ENCODE measurements around the gene KRR1. TPM values are rescaled to one million over a fixed set of nuclear protein-coding genes. Genes with fewer than 3 reads are reported as not detected.
"Not testable (repeated sequence)": the region's sequence is repeated elsewhere in the genome, so short reads cannot be mapped to it uniquely, and the experiment has no call there.

The KRR1 gene
- total RNA-seq, 2 donors from 2014 or later = 64.4 to 96.4 TPM

- H3K27me3 Mint-ChIP-seq = no peaks in the 10 kb centered on the region
- H3K4me1 Mint-ChIP-seq (ENCODE audit: low read depth in 2 of 2) = peaks cover 64 to 77% of the 10 kb centered on the region in 2 donors
- DNase-seq (ENCODE audit: low spot score) (no peak), ATAC-seq (peak; percentile 63 to 80)
- peaks cover 11% of the 10 kb centered on the region for H3K36me3 Mint-ChIP-seq
- peaks cover 2% of the 10 kb centered on the region for H3K9me3 Mint-ChIP-seq
- peak overlapping the region; percentile 99 for H3K4me3 Mint-ChIP-seq
- peak overlapping the region; percentile 93 to 94 for H3K27ac Mint-ChIP-seq
Measured at GRCh38 chr12:75479963-75480461, 31.4 kb downstream of the KRR1 start.

GRCh38 chr12:75478116-75478794 lies 33.2 kb downstream of the KRR1 start:
- Mint-ChIP-seq H3K36me3 (peaks cover 5% of the 10 kb centered on the region), H3K27ac (peak overlapping the region; percentile 93 to 94), H3K27me3 (peaks cover 0 to 5% of the 10 kb centered on the region in 2 donors), H3K9me3 (peaks cover 2% of the 10 kb centered on the region), H3K4me3 (peak overlapping the region; percentile 49), H3K4me1 (ENCODE audit: low read depth in 2 of 2) (peaks cover 48 to 61% of the 10 kb centered on the region in 2 donors)
- no peak for DNase-seq (ENCODE audit: low spot score)
- ATAC-seq = peak; percentile 47 to 60

DNA sequence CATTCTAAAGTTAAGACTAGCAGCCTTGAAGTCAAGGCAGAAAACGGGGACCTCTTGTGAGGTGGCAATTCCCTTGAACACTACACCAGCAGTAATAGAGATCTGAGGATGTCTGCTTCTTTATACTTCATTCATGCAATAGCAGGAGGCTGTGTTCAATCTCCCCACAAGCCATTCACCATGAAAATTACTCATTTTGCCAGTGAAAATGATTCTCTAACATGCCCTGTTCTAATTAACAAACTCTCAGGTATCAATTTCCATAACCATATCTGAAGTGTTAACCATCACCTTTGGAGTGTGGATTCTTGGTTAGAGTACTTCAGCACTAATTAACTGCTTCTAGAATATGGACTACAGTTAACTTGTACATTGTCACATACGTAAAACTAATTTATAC lies 34.3 kb downstream of the KRR1 start:
- H3K4me1 Mint-ChIP-seq (ENCODE audit: low read depth in 2 of 2) = peaks cover 40 to 50% of the 10 kb centered on the region in 2 donors

GRCh38 chr12:75476071-75476470 lies 35.3 kb downstream of the KRR1 start:
- Mint-ChIP-seq H3K36me3 (no peaks in the 10 kb centered on the region), H3K4me1 (ENCODE audit: low read depth in 2 of 2) (peaks cover 32 to 39% of the 10 kb centered on the region in 2 donors), H3K4me3 (no peak overlapping the region), H3K27me3 (peaks cover 0 to 5% of the 10 kb centered on the region in 2 donors), H3K27ac (no peak overlapping the region), H3K9me3 (peaks cover 2% of the 10 kb centered on the region)
- DNase-seq (ENCODE audit: low spot score) (no peak), ATAC-seq (no peak)

More for the DNA sequence above, 34.3 kb downstream of the KRR1 start:
- Mint-ChIP-seq H3K4me3 (no peak overlapping the region), H3K9me3 (peaks cover 2% of the 10 kb centered on the region), H3K36me3 (peaks cover 5% of the 10 kb centered on the region), H3K27me3 (peaks cover 0 to 5% of the 10 kb centered on the region in 2 donors), H3K27ac (no peak overlapping the region)
- no peak for ATAC-seq
- no peak for DNase-seq (ENCODE audit: low spot score)

DNA sequence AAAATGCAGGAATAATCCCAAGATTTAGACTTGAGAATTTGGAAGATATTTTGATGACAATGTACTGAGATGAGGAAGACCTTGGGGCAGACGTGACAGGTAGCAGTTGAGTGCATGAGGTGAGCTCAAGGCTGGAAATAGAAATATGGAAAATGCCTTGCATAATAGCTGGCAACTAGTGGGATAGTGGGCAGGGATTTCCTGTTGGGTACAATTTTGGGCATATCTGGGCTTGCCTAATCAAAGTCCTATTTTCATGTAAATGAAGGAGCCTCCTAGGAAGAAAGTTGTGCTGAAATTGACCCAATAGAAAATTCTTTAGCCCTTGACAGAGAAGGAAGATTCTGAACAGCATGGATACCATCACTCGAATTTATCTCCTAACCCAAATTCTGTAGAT lies 37.3 kb downstream of the KRR1 start:
- Mint-ChIP-seq H3K27ac (no peak overlapping the region), H3K4me3 (no peak overlapping the region), H3K27me3 (peaks cover 0 to 5% of the 10 kb centered on the region in 2 donors), H3K4me1 (ENCODE audit: low read depth in 2 of 2) (peaks cover 14 to 22% of the 10 kb centered on the region in 2 donors), H3K36me3 (no peaks in the 10 kb centered on the region), H3K9me3 (no peaks in the 10 kb centered on the region)
- no peak for ATAC-seq
- DNase-seq (ENCODE audit: low spot score) = no peak

GRCh38 chr12:75471902-75472890 lies 39.2 kb downstream of the KRR1 start:
- ATAC-seq (no peak), DNase-seq (ENCODE audit: low spot score) (no peak)
- peaks cover 5 to 6% of the 10 kb centered on the region in 2 donors for H3K4me1 Mint-ChIP-seq (ENCODE audit: low read depth in 2 of 2)
- H3K27ac Mint-ChIP-seq = no peak overlapping the region
- H3K9me3 Mint-ChIP-seq = no peaks in the 10 kb centered on the region
- H3K27me3 Mint-ChIP-seq = peaks cover 0 to 5% of the 10 kb centered on the region in 2 donors
- H3K4me3 Mint-ChIP-seq = no peak overlapping the region
- no peaks in the 10 kb centered on the region for H3K36me3 Mint-ChIP-seq

GRCh38 chr12:75460204-75460603 lies 51.2 kb downstream of the KRR1 start:
- ATAC-seq (no peak), DNase-seq (ENCODE audit: low spot score) (no peak)
- Mint-ChIP-seq H3K27ac (peak overlapping the region in 1 of 2 donors; percentile 38), H3K4me1 (ENCODE audit: low read depth in 2 of 2) (peaks cover 36 to 43% of the 10 kb centered on the region in 2 donors), H3K9me3 (peaks cover 9% of the 10 kb centered on the region), H3K27me3 (no peaks in the 10 kb centered on the region), H3K36me3 (peaks cover 10% of the 10 kb centered on the region), H3K4me3 (no peak overlapping the region)

DNA sequence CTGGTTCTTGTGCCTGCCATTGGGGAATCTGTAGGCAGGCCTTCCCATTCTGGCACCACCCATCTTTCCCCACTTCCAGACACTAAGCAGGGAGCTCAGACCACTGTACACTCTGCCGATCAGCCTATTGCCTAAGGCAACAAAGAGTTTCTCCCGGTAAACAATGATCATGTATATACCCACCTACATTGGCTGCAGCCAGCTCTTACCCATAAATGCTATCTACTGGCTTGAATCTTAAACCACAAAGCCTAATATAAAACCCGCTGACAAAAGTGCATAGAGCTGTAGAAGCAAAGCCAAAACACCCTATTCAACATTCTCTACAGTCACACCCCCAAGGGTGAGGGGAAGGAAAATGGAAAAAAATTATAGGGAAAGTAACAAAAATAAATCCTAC lies 51.7 kb downstream of the KRR1 start:
- Mint-ChIP-seq H3K9me3 (peaks cover 9% of the 10 kb centered on the region), H3K36me3 (peaks cover 10% of the 10 kb centered on the region), H3K4me1 (ENCODE audit: low read depth in 2 of 2) (peaks cover 38 to 46% of the 10 kb centered on the region in 2 donors), H3K27me3 (no peaks in the 10 kb centered on the region), H3K4me3 (no peak overlapping the region), H3K27ac (peak overlapping the region; percentile 3 to 38)
- DNase-seq (ENCODE audit: low spot score) = no peak
- ATAC-seq = no peak

GRCh38 chr12:75457866-75458265 lies 53.5 kb downstream of the KRR1 start:
- peak overlapping the region; percentile 78 for H3K4me3 Mint-ChIP-seq
- not testable (repeated sequence) for H3K36me3 Mint-ChIP-seq; H3K9me3 Mint-ChIP-seq; ATAC-seq; H3K27me3 Mint-ChIP-seq; DNase-seq (ENCODE audit: low spot score)
- peaks cover 38 to 46% of the 10 kb centered on the region in 2 donors for H3K4me1 Mint-ChIP-seq (ENCODE audit: low read depth in 2 of 2)
- peak overlapping the region; percentile 86 to 94 for H3K27ac Mint-ChIP-seq

GRCh38 chr12:75457191-75457590 lies 54.2 kb downstream of the KRR1 start:
- ATAC-seq = no peak
- H3K9me3 Mint-ChIP-seq = peaks cover 6% of the 10 kb centered on the region
- H3K27me3 Mint-ChIP-seq = no peaks in the 10 kb centered on the region
- peaks cover 10% of the 10 kb centered on the region for H3K36me3 Mint-ChIP-seq
- DNase-seq (ENCODE audit: low spot score) = no peak
- H3K27ac Mint-ChIP-seq = peak overlapping the region; percentile 86 to 94
- H3K4me3 Mint-ChIP-seq = peak overlapping the region; percentile 78
- H3K4me1 Mint-ChIP-seq (ENCODE audit: low read depth in 2 of 2) = peaks cover 38 to 46% of the 10 kb centered on the region in 2 donors

DNA sequence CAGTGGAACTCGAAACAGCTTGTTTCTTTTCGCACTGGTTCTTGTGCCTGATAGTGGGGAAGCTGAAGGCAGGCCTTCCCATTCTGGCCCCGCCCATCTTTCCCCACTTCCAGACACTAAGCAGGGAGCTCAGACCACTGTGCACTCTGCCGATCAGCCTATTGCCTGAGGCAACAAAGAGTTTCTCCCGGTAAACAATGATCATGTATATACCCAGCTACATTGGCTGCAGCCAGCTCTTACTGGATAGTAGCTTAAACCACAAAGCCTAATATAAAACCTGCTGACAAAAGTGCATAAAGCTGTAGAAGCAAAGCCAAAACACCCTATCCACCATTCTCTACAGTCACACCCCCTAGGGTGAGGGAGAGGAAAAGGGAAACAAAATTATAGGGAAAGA lies 55.6 kb downstream of the KRR1 start:
- DNase-seq (ENCODE audit: low spot score) (no peak), ATAC-seq (no peak)
- H3K4me3 Mint-ChIP-seq = no peak overlapping the region
- peaks cover 10% of the 10 kb centered on the region for H3K36me3 Mint-ChIP-seq
- H3K4me1 Mint-ChIP-seq (ENCODE audit: low read depth in 2 of 2) = peaks cover 38 to 46% of the 10 kb centered on the region in 2 donors
- H3K27ac Mint-ChIP-seq = peak overlapping the region in 1 of 2 donors; percentile 5
- no peaks in the 10 kb centered on the region for H3K27me3 Mint-ChIP-seq
- H3K9me3 Mint-ChIP-seq = peaks cover 6% of the 10 kb centered on the region

GRCh38 chr12:75452675-75453330 lies 58.6 kb downstream of the KRR1 start:
- Mint-ChIP-seq H3K9me3 (peaks cover 3% of the 10 kb centered on the region), H3K4me3 (no peak overlapping the region), H3K27ac (no peak overlapping the region), H3K27me3 (no peaks in the 10 kb centered on the region), H3K4me1 (ENCODE audit: low read depth in 2 of 2) (peaks cover 21 to 27% of the 10 kb centered on the region in 2 donors), H3K36me3 (peaks cover 4% of the 10 kb centered on the region)
- ATAC-seq (no peak), DNase-seq (ENCODE audit: low spot score) (no peak)

- no peak overlapping the region for H3K4me3 Mint-ChIP-seq
- DNase-seq (ENCODE audit: low spot score) (no peak), ATAC-seq (no peak)
- no peaks in the 10 kb centered on the region for H3K4me1 Mint-ChIP-seq (ENCODE audit: low read depth in 2 of 2)
- no peaks in the 10 kb centered on the region for H3K9me3 Mint-ChIP-seq
- H3K27ac Mint-ChIP-seq = no peak overlapping the region
- peaks cover 0 to 7% of the 10 kb centered on the region in 2 donors for H3K27me3 Mint-ChIP-seq
- H3K36me3 Mint-ChIP-seq = no peaks in the 10 kb centered on the region
Measured at GRCh38 chr12:75447691-75448393, 63.6 kb downstream of the KRR1 start.

All from natural killer cell treated with Interleukin-12 subunit alpha and Interleukin-12 subunit beta and Interleukin-15 and Interleukin-18, amount 100 ng/mL, for 72 hours (primary cell).